Panc1 (cell line): Measurements from ENCODE around the gene FARP1. TPM values are rescaled to one million over a fixed set of nuclear protein-coding genes. Genes with fewer than 3 reads are reported as not detected.

ENCODE experiments used
- ATAC-seq: fragments of 200-7000 bp; cut with Tn5 transposase; 2 replicates; pipeline ENCODE4 v1.9.1; 2020; ENCODE audit warnings: mild to moderate bottlenecking, moderate library complexity
- BruUV-seq: library from RNA; stranded (reverse); fragments of 400-500 nt; replicated peaks from 2 replicates; lab custom pipeline; 2021; lab: Mats Ljungman, UMichigan
- CTCF ChIA-PET: fragments of 300-600 bp; sonication (Branson Sonifier 250); formaldehyde crosslinking; loops from one replicate; lab custom pipeline; 2022; ENCODE audit warnings: antibody characterized with exemption; lab: Charles Lee
- POLR2A ChIA-PET: fragments of 300-600 bp; sonication (Branson Sonifier 250); formaldehyde crosslinking; loops from one replicate; lab custom pipeline; 2022; ENCODE audit warnings: antibody characterized with exemption; lab: Charles Lee
- DNase-seq: peaks from one replicate; pipeline ENCODE4 v3.0.0-alpha.2; 2010; ENCODE audit warnings: low read depth, low spot score
- H3K27ac ChIP-seq: 2 replicates; pipeline ENCODE4 v1.5.1; 2011; ENCODE audit warnings: mild to moderate bottlenecking, low read length, inconsistent platforms
- H3K27me3 ChIP-seq: fragments of 200-500 bp; sonication (Bioruptor generic); 2 replicates; pipeline ENCODE4 v1.6.0; 2014; ENCODE audit warnings: low read length, inconsistent platforms; ENCODE audit not compliant: control insufficient read depth, insufficient read depth
- H3K36me3 ChIP-seq: fragments of 200-500 bp; sonication (Bioruptor generic); 2 replicates; pipeline ENCODE4 v1.5.1; 2014; ENCODE audit warnings: inconsistent platforms, mild to moderate bottlenecking, low read length, moderate library complexity; ENCODE audit not compliant: control insufficient read depth, insufficient read depth
- H3K4me1 ChIP-seq: 2 replicates; pipeline ENCODE4 v1.5.1; 2011; ENCODE audit warnings: inconsistent platforms, mild to moderate bottlenecking, low read length, moderate library complexity; ENCODE audit not compliant: control insufficient read depth, insufficient read depth
- H3K4me3 ChIP-seq, 2 experiments: 2 replicates each; pipeline ENCODE4 v1.5.1; 2011 to 2012; ENCODE audit warnings: low read depth in 2 of 2, low read length in 2 of 2, mild to moderate bottlenecking in 2 of 2, inconsistent platforms in 1 of 2, moderate library complexity in 1 of 2
- H3K9me3 ChIP-seq: fragments of 200-500 bp; sonication (Bioruptor generic); 2 replicates; pipeline ENCODE4 v1.5.1; 2014; ENCODE audit warnings: low read depth, mild to moderate bottlenecking, inconsistent platforms, low read length, moderate library complexity; ENCODE audit not compliant: control insufficient read depth, insufficient read depth
- POLR2AphosphoS5 ChIP-seq: IDR thresholded peaks from 2 replicates; pipeline ENCODE4 v1.6.1; 2012; ENCODE audit warnings: mild to moderate bottlenecking, low read depth, low read length, moderate library complexity
- SIN3A ChIP-seq: IDR thresholded peaks from 2 replicates; pipeline ENCODE4 v1.6.1; 2012; ENCODE audit warnings: low read depth, mild to moderate bottlenecking, low read length, moderate library complexity, borderline replicate concordance; ENCODE audit not compliant: insufficient read depth
- TCF7L2 ChIP-seq: IDR thresholded peaks from 2 replicates; pipeline ENCODE4 v1.6.1; 2011; ENCODE audit warnings: mild to moderate bottlenecking, low read depth, low read length, inconsistent platforms
- in situ Hi-C: cut with HindIII; loops from 2 replicates; pipeline ENCODE4 v1.10.0; 2016; ENCODE audit warnings: low sequenced_read_pairs, low pct_unique_long_range_greater_than_20kb
- intact Hi-C: fragments of 100-400 bp; cut with micrococcal nuclease; formaldehyde crosslinking; loops from one replicate; pipeline ENCODE4 v1.10.0; 2022; ENCODE audit not compliant: unreplicated experiment
- total RNA-seq: library from RNA; stranded (reverse); gene quantifications from one replicate; pipeline ENCODE4 v1.2.1, GENCODE V29; 2021; ENCODE audit not compliant: unreplicated experiment
- TF ChIP-seq, protein P1 (sequence below): fragments of 450-650 bp; IDR thresholded peaks from 2 replicates; pipeline ENCODE4 v1.5.1; 2017; ENCODE audit warnings: mild to moderate bottlenecking
- TF ChIP-seq, protein P2 (sequence below), 2 experiments: IDR thresholded peaks; 2 replicates each; pipeline ENCODE4 v1.6.1; 2011 to 2012; ENCODE audit warnings: low read depth in 2 of 2, control low read depth in 1 of 2, low read length in 1 of 2, mild to moderate bottlenecking in 1 of 2, moderate library complexity in 1 of 2; ENCODE audit not compliant: insufficient read depth in 1 of 2

Gene FARP1
- total RNA-seq, 1 experiment from 2014 or later, result 61.9 TPM

DNA sequence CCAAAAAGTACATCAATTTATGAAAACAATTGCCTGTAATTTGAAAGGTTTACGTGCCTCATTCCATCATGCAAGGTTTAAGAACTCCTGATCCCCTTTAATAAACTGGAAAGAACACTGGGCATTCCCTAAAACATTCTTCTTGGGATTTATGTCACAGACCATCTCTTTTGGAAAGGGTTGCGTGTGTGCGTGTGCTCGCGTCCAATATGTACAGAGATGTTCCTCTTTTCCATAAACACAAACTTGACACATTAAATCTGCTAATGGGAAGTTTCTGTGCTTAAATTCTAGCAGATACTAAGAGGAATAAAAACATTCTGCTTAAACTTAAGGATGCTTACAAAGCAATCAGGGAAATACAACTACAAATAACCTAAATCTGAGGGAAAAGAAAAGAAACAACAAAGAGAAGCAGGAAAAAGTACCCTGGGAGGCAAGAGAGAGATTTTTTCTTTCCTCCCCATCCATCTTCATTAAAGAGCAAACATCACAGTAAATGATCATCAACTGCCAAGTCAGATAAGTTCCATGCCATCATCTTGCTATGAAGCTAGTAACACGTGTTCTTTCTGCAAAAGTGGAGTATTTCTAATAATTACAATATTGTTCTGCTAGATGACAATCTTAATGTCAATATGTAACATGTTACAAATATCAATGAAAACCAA, 350.3 kb downstream of the FARP1 start:
- no peaks in the 10 kb centered on the region for H3K36me3 ChIP-seq
- ChIA-PET CTCF (no interaction called here), POLR2A (interaction anchor here (0.7 kb wide), 1 partner anchor 42 kb away, joined by 3 read pairs; no protein-coding TSS in a partner anchor)
- DNase-seq, result no peak
- no TSS peak for BruUV-seq
- TF ChIP-seq, protein P1, sequence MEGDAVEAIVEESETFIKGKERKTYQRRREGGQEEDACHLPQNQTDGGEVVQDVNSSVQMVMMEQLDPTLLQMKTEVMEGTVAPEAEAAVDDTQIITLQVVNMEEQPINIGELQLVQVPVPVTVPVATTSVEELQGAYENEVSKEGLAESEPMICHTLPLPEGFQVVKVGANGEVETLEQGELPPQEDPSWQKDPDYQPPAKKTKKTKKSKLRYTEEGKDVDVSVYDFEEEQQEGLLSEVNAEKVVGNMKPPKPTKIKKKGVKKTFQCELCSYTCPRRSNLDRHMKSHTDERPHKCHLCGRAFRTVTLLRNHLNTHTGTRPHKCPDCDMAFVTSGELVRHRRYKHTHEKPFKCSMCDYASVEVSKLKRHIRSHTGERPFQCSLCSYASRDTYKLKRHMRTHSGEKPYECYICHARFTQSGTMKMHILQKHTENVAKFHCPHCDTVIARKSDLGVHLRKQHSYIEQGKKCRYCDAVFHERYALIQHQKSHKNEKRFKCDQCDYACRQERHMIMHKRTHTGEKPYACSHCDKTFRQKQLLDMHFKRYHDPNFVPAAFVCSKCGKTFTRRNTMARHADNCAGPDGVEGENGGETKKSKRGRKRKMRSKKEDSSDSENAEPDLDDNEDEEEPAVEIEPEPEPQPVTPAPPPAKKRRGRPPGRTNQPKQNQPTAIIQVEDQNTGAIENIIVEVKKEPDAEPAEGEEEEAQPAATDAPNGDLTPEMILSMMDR, result no peak
- no peak for TF ChIP-seq POLR2AphosphoS5
- TF ChIP-seq SIN3A, result no peak
- TF ChIP-seq TCF7L2, result no peak
- TF ChIP-seq, protein P2, sequence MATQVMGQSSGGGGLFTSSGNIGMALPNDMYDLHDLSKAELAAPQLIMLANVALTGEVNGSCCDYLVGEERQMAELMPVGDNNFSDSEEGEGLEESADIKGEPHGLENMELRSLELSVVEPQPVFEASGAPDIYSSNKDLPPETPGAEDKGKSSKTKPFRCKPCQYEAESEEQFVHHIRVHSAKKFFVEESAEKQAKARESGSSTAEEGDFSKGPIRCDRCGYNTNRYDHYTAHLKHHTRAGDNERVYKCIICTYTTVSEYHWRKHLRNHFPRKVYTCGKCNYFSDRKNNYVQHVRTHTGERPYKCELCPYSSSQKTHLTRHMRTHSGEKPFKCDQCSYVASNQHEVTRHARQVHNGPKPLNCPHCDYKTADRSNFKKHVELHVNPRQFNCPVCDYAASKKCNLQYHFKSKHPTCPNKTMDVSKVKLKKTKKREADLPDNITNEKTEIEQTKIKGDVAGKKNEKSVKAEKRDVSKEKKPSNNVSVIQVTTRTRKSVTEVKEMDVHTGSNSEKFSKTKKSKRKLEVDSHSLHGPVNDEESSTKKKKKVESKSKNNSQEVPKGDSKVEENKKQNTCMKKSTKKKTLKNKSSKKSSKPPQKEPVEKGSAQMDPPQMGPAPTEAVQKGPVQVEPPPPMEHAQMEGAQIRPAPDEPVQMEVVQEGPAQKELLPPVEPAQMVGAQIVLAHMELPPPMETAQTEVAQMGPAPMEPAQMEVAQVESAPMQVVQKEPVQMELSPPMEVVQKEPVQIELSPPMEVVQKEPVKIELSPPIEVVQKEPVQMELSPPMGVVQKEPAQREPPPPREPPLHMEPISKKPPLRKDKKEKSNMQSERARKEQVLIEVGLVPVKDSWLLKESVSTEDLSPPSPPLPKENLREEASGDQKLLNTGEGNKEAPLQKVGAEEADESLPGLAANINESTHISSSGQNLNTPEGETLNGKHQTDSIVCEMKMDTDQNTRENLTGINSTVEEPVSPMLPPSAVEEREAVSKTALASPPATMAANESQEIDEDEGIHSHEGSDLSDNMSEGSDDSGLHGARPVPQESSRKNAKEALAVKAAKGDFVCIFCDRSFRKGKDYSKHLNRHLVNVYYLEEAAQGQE (IDR thresholded peaks at IDR 0.05; ENCODE audit: insufficient read depth in 1 of 2, low read depth in 2 of 2, low read length in 1 of 2), result no peak
- no peak overlapping the region for H3K4me3 ChIP-seq
- ATAC-seq, result no peak
- in situ Hi-C loops (no loop called here), intact Hi-C loops (no loop called here)
- peak overlapping the region; percentile 17; the same call in 1 of the 2 replicates for H3K27ac ChIP-seq
- no peaks in the 10 kb centered on the region for H3K4me1 ChIP-seq
- H3K9me3 ChIP-seq, result no peaks in the 10 kb centered on the region
- no peaks in the 10 kb centered on the region for H3K27me3 ChIP-seq

DNA sequence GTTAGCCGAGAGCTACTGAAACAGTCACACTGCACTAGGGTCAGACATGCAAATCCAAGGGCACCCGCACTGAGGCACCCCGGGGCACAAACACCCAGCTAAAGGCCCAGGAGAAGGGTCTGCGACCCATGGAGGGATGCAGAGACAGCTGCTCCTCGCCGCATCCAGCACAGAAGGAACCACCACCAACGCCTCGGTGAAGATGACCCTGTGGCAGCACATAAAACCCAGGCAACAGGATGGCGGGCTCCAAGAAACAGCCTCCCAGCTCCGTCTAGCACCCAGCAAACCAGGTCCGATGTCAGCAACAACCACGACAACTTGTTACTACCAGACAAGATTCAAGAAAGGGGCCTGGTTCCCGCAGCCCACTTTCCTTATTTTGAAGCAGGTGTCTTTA, 351.9 kb downstream of the FARP1 start:
- no peak for ATAC-seq
- no TSS peak for BruUV-seq
- no peak overlapping the region for H3K27ac ChIP-seq
- CTCF ChIA-PET, result no interaction called here
- no peaks in the 10 kb centered on the region for H3K36me3 ChIP-seq
- H3K4me1 ChIP-seq, result no peaks in the 10 kb centered on the region
- intact Hi-C loops (no loop called here), in situ Hi-C loops (no loop called here)
- H3K27me3 ChIP-seq, result no peaks in the 10 kb centered on the region
- TF ChIP-seq POLR2AphosphoS5 (no peak), TCF7L2 (no peak), SIN3A (no peak)
- TF ChIP-seq, protein P1, result no peak
- TF ChIP-seq, protein P2 (IDR thresholded peaks at IDR 0.05; ENCODE audit: insufficient read depth in 1 of 2, low read depth in 2 of 2, low read length in 1 of 2), result no peak
- H3K9me3 ChIP-seq, result no peaks in the 10 kb centered on the region
- POLR2A ChIA-PET, result no interaction called here
- H3K4me3 ChIP-seq, result no peak overlapping the region
- DNase-seq, result no peak
